Keratinocyte (primary cell): Measurements from ENCODE around the gene ANKRD7.

Experiments used
- EZH2 ChIP-seq: IDR thresholded peaks from one replicate; pipeline ENCODE4 v1.6.1; 2012; ENCODE audit warnings: inconsistent platforms, mild to moderate bottlenecking, low read length, moderate library complexity
- TF ChIP-seq, protein P1 (sequence below), 3 experiments: IDR thresholded peaks in 1 of 3; conservative IDR thresholded peaks in 1 of 3; optimal IDR thresholded peaks in 1 of 3; 2 replicates in 2 of 3; 3 replicates in 1 of 3; pipeline versions ENCODE3 to v1.5.1; 2011; ENCODE audit warnings: low read length in 3 of 3, mild to moderate bottlenecking in 3 of 3, moderate library complexity in 2 of 3, control low read depth in 1 of 3, inconsistent platforms in 1 of 3; ENCODE audit not compliant: insufficient read depth in 2 of 3; ENCODE audit errors: extremely low read depth in 1 of 3

DNA sequence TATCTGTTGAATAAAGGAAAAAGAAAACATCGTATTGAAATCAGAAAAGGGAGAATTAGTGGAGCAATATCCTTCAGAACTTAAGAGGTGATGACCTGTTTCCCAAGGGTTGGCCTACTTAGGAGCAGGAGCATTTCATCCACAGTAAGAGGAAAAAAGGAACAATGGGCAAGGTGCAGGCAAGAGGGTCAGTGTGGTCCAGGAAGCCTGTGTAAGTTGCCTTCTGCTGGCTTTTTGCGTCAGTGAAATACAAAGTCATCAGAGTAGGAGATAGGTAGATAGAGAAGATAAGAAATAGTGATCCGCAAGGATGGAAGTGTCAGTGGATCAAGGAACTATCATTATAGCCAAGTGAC lies 5.4 kb upstream of the ANKRD7 start:
- TF ChIP-seq, protein P1, sequence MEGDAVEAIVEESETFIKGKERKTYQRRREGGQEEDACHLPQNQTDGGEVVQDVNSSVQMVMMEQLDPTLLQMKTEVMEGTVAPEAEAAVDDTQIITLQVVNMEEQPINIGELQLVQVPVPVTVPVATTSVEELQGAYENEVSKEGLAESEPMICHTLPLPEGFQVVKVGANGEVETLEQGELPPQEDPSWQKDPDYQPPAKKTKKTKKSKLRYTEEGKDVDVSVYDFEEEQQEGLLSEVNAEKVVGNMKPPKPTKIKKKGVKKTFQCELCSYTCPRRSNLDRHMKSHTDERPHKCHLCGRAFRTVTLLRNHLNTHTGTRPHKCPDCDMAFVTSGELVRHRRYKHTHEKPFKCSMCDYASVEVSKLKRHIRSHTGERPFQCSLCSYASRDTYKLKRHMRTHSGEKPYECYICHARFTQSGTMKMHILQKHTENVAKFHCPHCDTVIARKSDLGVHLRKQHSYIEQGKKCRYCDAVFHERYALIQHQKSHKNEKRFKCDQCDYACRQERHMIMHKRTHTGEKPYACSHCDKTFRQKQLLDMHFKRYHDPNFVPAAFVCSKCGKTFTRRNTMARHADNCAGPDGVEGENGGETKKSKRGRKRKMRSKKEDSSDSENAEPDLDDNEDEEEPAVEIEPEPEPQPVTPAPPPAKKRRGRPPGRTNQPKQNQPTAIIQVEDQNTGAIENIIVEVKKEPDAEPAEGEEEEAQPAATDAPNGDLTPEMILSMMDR (optimal IDR thresholded peaks at IDR 0.05 in 1 of 3, IDR thresholded peaks at IDR 0.05 in 1 of 3, conservative IDR thresholded peaks at IDR 0.05 in 1 of 3; ENCODE audit: extremely low read depth in 1 of 3, insufficient read depth in 2 of 3, low read length in 3 of 3), result no peak
- no peak for TF ChIP-seq EZH2
